RWPE2 (cell line): Measurements from ENCODE around the gene MYOCD.

Source experiments
- ATAC-seq: fragments of 200-7000 bp; cut with Tn5 transposase; 3 replicates; pipeline ENCODE4 v1.9.1; 2021; ENCODE audit warnings: low read depth
- DNase-seq: peaks from one replicate; pipeline ENCODE4 v3.0.0-alpha.2; 2020; ENCODE audit warnings: low spot score
- H3K27ac ChIP-seq: fragments of 450-650 bp; 2 replicates; pipeline ENCODE4 v1.5.1; 2017; ENCODE audit warnings: mild to moderate bottlenecking; ENCODE audit not compliant: poor library complexity, severe bottlenecking
- H3K27me3 ChIP-seq: fragments of 250-450 bp; sonication (Bioruptor Pico); 2 replicates; pipeline ENCODE4 v1.5.1; 2021; ENCODE audit warnings: mild to moderate bottlenecking, moderate library complexity; ENCODE audit not compliant: insufficient read depth, poor library complexity, severe bottlenecking
- H3K36me3 ChIP-seq: fragments of 250-450 bp; sonication (Bioruptor Pico); 2 replicates; pipeline ENCODE4 v1.5.1; 2020; ENCODE audit warnings: low read depth, mild to moderate bottlenecking, moderate library complexity
- H3K4me1 ChIP-seq: fragments of 250-450 bp; sonication (Bioruptor Pico); 2 replicates; pipeline ENCODE4 v1.5.1; 2021; ENCODE audit warnings: mild to moderate bottlenecking, moderate library complexity; ENCODE audit not compliant: insufficient read depth, poor library complexity, severe bottlenecking
- H3K4me3 ChIP-seq: fragments of 250-450 bp; sonication (Bioruptor Pico); 2 replicates; pipeline ENCODE4 v1.5.1; 2021; ENCODE audit warnings: mild to moderate bottlenecking, moderate library complexity; ENCODE audit not compliant: severe bottlenecking
- H3K9me3 ChIP-seq: fragments of 250-450 bp; sonication (Bioruptor Pico); 2 replicates; pipeline ENCODE4 v1.5.1; 2021; ENCODE audit warnings: mild to moderate bottlenecking, moderate library complexity; ENCODE audit not compliant: severe bottlenecking
- TF ChIP-seq, protein P1 (sequence below): fragments of 450-650 bp; IDR thresholded peaks from one replicate; pipeline ENCODE4 v1.5.1; 2017; ENCODE audit warnings: mild to moderate bottlenecking, moderate library complexity; ENCODE audit not compliant: poor library complexity, severe bottlenecking

Gene MYOCD

GRCh38 chr17:12667299-12667958 lies 1.7 kb downstream of the MYOCD start:
- no peaks in the 10 kb centered on the region for H3K4me1 ChIP-seq
- H3K9me3 ChIP-seq: no peaks in the 10 kb centered on the region
- no peak overlapping the region for H3K27ac ChIP-seq
- TF ChIP-seq, protein P1, sequence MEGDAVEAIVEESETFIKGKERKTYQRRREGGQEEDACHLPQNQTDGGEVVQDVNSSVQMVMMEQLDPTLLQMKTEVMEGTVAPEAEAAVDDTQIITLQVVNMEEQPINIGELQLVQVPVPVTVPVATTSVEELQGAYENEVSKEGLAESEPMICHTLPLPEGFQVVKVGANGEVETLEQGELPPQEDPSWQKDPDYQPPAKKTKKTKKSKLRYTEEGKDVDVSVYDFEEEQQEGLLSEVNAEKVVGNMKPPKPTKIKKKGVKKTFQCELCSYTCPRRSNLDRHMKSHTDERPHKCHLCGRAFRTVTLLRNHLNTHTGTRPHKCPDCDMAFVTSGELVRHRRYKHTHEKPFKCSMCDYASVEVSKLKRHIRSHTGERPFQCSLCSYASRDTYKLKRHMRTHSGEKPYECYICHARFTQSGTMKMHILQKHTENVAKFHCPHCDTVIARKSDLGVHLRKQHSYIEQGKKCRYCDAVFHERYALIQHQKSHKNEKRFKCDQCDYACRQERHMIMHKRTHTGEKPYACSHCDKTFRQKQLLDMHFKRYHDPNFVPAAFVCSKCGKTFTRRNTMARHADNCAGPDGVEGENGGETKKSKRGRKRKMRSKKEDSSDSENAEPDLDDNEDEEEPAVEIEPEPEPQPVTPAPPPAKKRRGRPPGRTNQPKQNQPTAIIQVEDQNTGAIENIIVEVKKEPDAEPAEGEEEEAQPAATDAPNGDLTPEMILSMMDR: peak; percentile 67
- DNase-seq: no peak
- no peaks in the 10 kb centered on the region for H3K36me3 ChIP-seq
- H3K27me3 ChIP-seq: peaks cover 32% of the 10 kb centered on the region
- peak; percentile 77 for ATAC-seq
- no peak overlapping the region for H3K4me3 ChIP-seq

DNA sequence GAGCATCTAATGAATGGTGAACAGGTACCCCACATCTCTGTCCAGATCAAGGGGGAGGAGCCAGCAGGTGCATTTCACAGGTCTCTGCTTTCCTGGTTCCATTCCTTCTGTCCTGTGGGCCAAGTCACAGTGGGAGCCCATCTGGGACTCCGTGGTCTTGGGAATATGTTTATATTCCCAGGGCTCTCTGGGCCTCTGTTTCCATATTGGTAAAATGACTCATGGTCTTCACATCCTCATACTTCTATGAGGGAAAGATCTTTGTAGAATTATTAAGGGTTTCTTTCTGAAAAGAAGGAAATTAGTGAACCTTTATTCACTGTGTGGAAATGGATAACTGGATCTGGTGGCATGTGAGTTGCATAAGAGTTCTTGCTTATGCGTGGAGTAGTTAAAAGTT lies 6.2 kb downstream of the MYOCD start:
- TF ChIP-seq, protein P1: no peak
- Histone ChIP-seq H3K36me3 (no peaks in the 10 kb centered on the region), H3K9me3 (no peaks in the 10 kb centered on the region), H3K27me3 (peaks cover 3% of the 10 kb centered on the region), H3K27ac (no peak overlapping the region), H3K4me3 (no peak overlapping the region), H3K4me1 (no peaks in the 10 kb centered on the region)
- ATAC-seq (no peak), DNase-seq (no peak)

- Histone ChIP-seq H3K9me3 (no peaks in the 10 kb centered on the region), H3K27ac (no peak overlapping the region), H3K4me1 (no peaks in the 10 kb centered on the region), H3K27me3 (no peaks in the 10 kb centered on the region), H3K36me3 (no peaks in the 10 kb centered on the region), H3K4me3 (no peak overlapping the region)
- ATAC-seq: no peak
- TF ChIP-seq, protein P1: no peak
- DNase-seq: no peak
Measured at GRCh38 chr17:12672947-12673346, 7.3 kb downstream of the MYOCD start.

GRCh38 chr17:12673788-12674187 lies 8.1 kb downstream of the MYOCD start:
- no peaks in the 10 kb centered on the region for H3K27me3 ChIP-seq
- no peaks in the 10 kb centered on the region for H3K9me3 ChIP-seq
- no peak overlapping the region for H3K4me3 ChIP-seq
- H3K27ac ChIP-seq: no peak overlapping the region
- DNase-seq (no peak), ATAC-seq (peak; percentile 23; the same call in 1 of the 3 replicates)
- TF ChIP-seq, protein P1: no peak
- H3K4me1 ChIP-seq: no peaks in the 10 kb centered on the region
- no peaks in the 10 kb centered on the region for H3K36me3 ChIP-seq

DNA sequence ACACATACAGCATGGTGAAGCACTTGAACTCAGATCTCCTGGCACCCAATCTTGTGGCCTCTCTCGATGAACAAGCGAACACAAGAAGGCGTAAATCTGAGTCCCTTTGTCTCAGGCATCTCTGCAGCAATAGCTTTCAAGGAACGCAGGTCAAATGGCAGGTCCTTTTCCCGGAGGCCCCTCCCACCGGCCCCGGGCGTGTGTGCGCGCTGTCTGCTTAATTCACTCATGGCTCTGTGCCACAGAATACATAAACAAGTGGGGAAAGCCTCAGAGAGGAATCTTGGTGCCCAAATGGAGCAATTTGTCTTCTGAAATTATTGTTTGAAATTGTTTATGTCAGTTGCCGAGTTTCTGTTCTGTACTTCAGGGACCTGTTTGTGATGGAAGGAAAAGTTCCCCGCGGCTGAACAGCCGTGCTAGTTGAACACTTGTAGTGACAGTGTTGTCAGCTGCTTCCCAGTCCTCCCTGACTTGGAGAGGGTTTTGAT lies 14.8 kb downstream of the MYOCD start:
- ATAC-seq (no peak), DNase-seq (no peak)
- Histone ChIP-seq H3K27ac (no peak overlapping the region), H3K9me3 (no peaks in the 10 kb centered on the region), H3K4me1 (no peaks in the 10 kb centered on the region), H3K27me3 (peaks cover 4% of the 10 kb centered on the region), H3K4me3 (no peak overlapping the region), H3K36me3 (no peaks in the 10 kb centered on the region)
- TF ChIP-seq, protein P1: no peak
